ENCODE data around the gene GJD4. TPM values are rescaled to one million over a fixed set of nuclear protein-coding genes. Genes with fewer than 3 reads are reported as not detected.

Gene GJD4
- total and polyA plus RNA-seq, 8 donors, result 0.11 to 0.13 TPM; not detected in 6

- Histone ChIP-seq H3K9me3 (no peaks in the 10 kb centered on the region), H3K27me3 (no peaks in the 10 kb centered on the region), H3K4me3 (no peak overlapping the region), H3K36me3 (peaks cover 0 to 15% of the 10 kb centered on the region in 2 donors), H3K27ac (no peak overlapping the region), H3K4me1 (no peaks in the 10 kb centered on the region)
- DNase-seq (no peak), ATAC-seq (no peak)
- TF ChIP-seq CTCF (IDR thresholded peaks at IDR 0.05), result no peak
- intact Hi-C loops (cut with DNase I), result no loop called here
These were observed 26.6 kb upstream of the GJD4 start for GRCh38 chr10:35578618-35578956.

GRCh38 chr10:35579116-35579515 is 26.0 kb upstream of the GJD4 start:
- Histone ChIP-seq H3K9me3 (no peaks in the 10 kb centered on the region), H3K27ac (no peak overlapping the region), H3K4me3 (no peak overlapping the region), H3K27me3 (no peaks in the 10 kb centered on the region), H3K36me3 (peaks cover 0 to 9% of the 10 kb centered on the region in 2 donors), H3K4me1 (no peaks in the 10 kb centered on the region)
- ATAC-seq (no peak), DNase-seq (no peak)
- no peak for TF ChIP-seq CTCF (IDR thresholded peaks at IDR 0.05)
- intact Hi-C loops (cut with DNase I), result no loop called here

GRCh38 chr10:35579726-35580422 is 25.3 kb upstream of the GJD4 start:
- ATAC-seq, result no peak
- TF ChIP-seq CTCF (IDR thresholded peaks at IDR 0.05), result no peak
- H3K27ac ChIP-seq, result no peak overlapping the region
- H3K36me3 ChIP-seq, result peaks cover 0 to 8% of the 10 kb centered on the region in 2 donors
- intact Hi-C loops (cut with DNase I), result no loop called here
- no peaks in the 10 kb centered on the region for H3K4me1 ChIP-seq
- no peak overlapping the region for H3K4me3 ChIP-seq
- H3K27me3 ChIP-seq, result no peaks in the 10 kb centered on the region
- DNase-seq, result no peak
- H3K9me3 ChIP-seq, result no peaks in the 10 kb centered on the region

- TF ChIP-seq CTCF (IDR thresholded peaks at IDR 0.05), result no peak
- Histone ChIP-seq H3K4me1 (no peaks in the 10 kb centered on the region), H3K36me3 (peaks cover 0 to 7% of the 10 kb centered on the region in 2 donors), H3K4me3 (no peak overlapping the region), H3K9me3 (no peaks in the 10 kb centered on the region), H3K27me3 (no peaks in the 10 kb centered on the region), H3K27ac (no peak overlapping the region)
- no peak for ATAC-seq
- intact Hi-C loops (cut with DNase I), result no loop called here
- no peak for DNase-seq
These were observed 24.7 kb upstream of the GJD4 start for GRCh38 chr10:35580423-35580770.

- ATAC-seq (no peak), DNase-seq (no peak)
- no peaks in the 10 kb centered on the region for H3K9me3 ChIP-seq
- no peaks in the 10 kb centered on the region for H3K4me1 ChIP-seq
- H3K27ac ChIP-seq, result no peak overlapping the region
- no peak for TF ChIP-seq CTCF (IDR thresholded peaks at IDR 0.05)
- H3K4me3 ChIP-seq, result no peak overlapping the region
- intact Hi-C loops (cut with DNase I), result no loop called here
- no peaks in the 10 kb centered on the region for H3K36me3 ChIP-seq
- H3K27me3 ChIP-seq, result no peaks in the 10 kb centered on the region
These were observed 23.5 kb upstream of the GJD4 start for GRCh38 chr10:35581655-35582054.
